HG02943 (cell line): ENCODE data around the gene EMILIN3.

Source experiments
- ATAC-seq: cut with Tn5 transposase; IDR thresholded peaks from one replicate; pipeline ENCODE4 v1.9.1; 2021; ENCODE audit warnings: mild to moderate bottlenecking, low read depth, moderate library complexity; ENCODE audit not compliant: unreplicated experiment

The EMILIN3 gene

GRCh38 chr20:41349943-41350342 is 16.7 kb downstream of the EMILIN3 start:
- ATAC-seq, result no peak

- no peak for ATAC-seq
Observed at GRCh38 chr20:41349266-41349665, 17.4 kb downstream of the EMILIN3 start.

DNA sequence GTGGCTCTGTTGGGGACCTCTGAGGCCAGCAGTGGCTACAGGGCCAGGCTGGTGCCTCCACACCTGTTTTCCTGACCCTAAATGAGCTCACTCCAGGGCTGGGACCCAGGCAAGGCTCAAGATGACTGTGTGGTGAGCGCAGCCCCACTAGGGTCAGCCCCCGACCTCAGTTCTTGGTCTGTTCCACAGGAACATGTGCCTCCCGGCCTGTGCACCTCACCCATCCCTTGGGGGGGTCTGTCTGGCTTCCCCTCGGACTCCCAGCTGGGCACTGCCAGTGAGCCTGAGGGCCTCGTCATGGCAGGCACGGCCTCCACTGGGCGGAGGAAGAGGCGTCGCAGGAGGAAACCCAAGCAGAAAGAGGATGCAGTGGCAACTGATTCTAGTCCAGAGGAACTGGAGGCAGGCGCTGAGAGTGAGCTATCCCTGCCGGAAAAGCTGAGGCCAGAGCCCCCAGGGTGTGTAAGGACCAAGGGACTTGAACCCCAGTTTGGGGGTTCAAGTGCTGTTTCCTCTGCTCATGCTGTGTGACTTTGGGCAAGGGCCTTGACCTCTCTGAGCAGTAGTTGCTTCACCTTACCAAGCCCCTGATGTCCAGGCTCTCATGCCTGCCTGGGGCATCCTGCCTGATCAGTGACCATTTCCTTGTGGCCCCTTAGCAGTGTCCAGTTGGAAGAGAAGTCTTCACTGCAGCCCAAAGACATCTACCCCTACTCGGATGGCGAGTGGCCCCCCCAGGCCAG is 18.0 kb downstream of the EMILIN3 start:
- ATAC-seq, result no peak

DNA sequence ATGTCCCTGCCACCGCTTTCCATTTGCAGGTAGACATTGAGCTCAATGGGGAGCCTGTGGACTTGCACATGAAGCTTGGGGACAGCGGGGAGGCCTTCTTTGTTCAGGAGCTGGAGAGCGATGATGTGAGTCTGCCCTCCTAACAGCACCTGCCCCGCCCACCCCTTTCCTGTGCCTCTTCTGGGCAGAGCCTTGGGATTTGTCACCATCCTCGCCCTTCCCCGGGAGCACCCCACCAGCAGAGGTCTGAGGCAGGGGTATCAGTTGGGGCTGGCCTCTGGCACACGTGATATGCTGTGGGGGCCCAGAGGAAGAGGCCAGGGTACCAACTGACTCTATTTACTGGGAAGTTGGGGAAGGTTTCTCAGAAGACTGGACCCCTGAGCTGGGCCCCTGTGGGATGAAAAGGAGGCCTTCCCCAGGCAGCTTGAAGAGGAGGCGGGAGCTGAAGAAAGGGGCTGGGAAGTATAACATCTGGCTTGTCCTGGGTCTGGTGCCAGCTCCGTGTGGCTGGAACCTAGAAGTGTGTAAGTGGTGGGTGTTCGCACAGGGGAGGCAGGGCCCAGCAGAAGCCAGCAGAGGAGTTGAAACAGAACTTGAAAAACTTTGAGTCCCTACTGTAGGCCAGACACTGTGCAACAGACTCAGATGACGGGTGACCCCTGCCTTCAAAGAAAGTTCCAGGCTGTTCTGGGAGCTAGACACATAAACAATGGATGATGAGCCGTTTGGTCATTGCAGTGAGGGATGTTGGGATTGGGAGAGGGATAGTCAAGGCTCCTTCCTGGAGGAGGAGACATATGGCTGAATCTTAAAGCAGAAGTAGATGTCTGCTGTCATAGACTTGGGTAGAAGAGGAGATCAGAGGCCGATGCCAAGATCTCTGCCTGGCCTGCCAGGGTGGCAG is 18.8 kb downstream of the EMILIN3 start:
- ATAC-seq, result no peak

- ATAC-seq, result no peak
Observed at GRCh38 chr20:41345729-41346067, 20.9 kb downstream of the EMILIN3 start.

- no peak for ATAC-seq
Observed at GRCh38 chr20:41344938-41345728, 21.5 kb downstream of the EMILIN3 start.

DNA sequence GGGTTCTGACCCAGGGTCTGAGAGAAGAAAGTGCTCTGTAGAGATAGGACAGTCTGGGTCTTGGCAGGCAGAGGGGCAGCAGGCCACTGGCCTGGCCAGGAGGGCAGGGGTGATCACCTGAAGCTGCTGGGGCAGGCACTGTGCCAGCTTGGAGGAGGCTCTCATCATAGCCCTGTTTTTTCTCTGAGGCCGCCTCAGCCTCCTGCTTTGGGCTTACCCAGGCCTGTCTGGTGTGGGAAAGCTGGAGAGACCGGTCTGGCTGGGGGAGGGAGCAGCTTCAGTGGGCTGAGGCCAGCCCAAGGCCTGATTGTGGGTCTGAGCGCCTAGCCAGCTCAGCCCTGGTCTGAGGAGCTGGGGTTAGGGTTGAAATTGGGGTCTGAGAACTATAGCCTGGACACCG is 22.1 kb downstream of the EMILIN3 start:
- ATAC-seq, result no peak

GRCh38 chr20:41342474-41343464 is 23.8 kb downstream of the EMILIN3 start:
- no peak for ATAC-seq

DNA sequence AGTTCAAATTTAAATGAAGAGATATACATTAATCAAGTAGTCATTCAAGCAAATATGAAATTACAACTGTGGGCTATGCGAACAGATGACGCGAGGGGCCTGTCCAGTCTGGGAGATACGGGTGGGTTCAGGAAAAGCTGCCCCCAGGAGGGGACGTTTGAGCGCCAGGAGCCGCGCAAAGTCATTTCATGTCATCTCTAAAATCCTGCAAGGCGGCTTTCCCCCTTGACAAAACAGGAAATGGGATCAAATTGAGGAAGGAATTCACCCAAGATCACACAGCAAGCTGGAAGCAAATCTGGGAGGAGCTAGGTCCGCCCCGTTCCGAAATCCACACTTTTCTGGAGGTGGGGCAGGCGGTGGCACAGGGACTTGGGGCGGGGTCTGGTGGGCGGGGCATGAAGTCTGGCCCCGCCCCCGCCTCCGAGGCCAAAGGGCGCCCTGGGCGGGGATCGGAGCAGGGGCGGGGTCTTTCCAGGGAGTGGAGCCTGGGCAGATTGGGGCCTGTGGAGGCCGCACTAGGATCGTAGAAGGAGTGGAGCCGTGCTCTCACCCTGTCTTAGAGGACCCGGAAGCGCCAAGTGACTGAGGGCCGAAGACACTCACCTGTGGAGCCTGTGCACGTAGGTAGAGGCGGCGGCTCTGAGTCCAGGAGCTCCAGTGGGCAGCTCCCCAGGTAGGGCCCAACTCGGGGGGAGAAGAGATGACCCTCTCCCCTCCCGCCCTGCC is 26.1 kb downstream of the EMILIN3 start, which contains the start of gene LPIN3:
LPIN3 (plus strand) TSS at position 495 of the 729 bp plus-strand sequence. CDS start 4,983 bp downstream, outside the sequence.
- no peak for ATAC-seq

- ATAC-seq, result no peak
Observed at GRCh38 chr20:41339957-41340326, 26.7 kb downstream of the EMILIN3 start.

- no peak for ATAC-seq
Observed at GRCh38 chr20:41336711-41337492, 29.7 kb downstream of the EMILIN3 start.

DNA sequence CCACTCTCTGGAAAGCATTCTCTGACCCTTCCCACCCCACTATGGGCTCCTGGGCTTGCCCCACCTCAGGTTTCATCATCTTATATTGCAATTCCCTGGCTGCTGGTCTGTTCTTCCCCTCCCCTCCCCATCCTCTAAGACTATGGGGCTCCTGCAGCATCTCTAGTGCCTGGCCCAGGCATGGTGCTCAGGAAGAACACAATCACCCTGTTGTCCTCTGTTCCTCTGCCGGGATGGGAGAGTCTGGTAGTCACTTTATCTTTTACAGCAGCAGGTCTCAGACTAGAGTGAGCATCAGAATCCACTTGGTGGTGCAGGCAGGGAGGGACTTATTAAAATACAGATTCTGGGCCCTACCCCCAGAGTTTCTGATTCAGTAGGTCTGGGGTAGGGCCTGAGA is 31.0 kb downstream of the EMILIN3 start:
- no peak for ATAC-seq

DNA sequence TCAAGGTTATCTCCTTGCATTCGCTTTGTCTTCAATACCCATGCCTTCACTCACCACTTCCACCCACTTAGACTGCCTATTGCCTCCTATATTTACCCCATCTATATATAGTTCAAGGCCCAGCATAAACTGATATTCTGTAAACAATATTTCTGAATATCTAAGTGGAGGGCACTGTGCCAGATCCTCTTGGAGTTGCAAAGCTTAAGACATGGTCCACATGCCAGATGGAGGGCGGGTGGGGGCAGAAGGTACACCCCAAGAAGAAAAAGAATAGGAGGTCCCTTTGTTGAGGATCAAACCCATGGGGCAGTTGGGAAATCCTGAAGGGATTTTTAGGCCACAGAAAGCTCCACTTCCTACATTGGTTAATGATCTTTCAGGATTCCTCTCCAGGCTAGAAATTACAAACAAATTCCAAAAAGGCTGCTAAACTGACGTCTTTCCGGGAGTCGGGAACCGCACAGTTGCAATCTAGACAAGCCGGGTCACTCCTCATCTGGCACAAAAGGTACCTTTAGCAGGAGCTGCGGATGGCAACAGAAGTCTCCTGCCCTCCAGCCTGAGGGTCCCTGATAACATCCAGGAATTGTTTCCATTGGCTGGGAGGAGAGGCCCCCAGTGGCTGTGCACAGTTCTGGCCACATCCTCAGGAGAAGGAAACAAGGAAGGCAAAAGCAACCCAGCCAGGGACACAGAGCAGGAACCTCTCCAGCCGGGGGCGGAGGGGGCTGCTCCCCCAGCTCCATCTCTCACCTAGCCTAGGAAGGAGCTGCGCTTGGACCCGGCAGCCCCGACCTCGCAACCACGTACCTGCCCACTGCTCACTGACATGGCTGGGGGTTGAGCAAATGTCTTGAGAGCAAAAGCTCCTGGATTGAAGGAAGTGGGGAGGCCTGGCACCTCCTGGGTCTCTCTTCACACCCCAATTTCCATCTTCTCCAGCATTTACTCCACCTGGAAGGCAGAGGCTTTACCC is 31.9 kb downstream of the EMILIN3 start:
- ATAC-seq, result no peak

DNA sequence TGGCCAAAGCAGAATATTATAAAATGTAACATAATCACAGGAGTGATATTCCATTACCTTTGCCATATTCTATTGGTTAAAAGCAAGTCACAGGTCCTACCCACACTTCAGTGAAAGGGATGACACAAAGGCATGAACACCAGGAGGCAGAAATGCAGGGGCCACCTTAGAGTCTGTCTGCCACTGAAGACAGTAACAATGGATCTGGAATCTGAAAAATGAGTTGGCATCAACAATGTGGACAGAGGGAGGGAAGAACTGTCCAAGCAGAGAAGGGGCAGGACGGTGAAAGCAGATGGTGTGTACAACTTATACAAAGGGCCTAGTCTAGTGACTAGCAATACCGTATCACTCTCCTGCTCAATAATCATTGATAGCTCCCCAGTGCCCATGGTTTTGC is 32.6 kb downstream of the EMILIN3 start:
- no peak for ATAC-seq

GRCh38 chr20:41331731-41332130 is 34.9 kb downstream of the EMILIN3 start:
- ATAC-seq, result no peak

- no peak for ATAC-seq
Observed at GRCh38 chr20:41330941-41331340, 35.7 kb downstream of the EMILIN3 start.

DNA sequence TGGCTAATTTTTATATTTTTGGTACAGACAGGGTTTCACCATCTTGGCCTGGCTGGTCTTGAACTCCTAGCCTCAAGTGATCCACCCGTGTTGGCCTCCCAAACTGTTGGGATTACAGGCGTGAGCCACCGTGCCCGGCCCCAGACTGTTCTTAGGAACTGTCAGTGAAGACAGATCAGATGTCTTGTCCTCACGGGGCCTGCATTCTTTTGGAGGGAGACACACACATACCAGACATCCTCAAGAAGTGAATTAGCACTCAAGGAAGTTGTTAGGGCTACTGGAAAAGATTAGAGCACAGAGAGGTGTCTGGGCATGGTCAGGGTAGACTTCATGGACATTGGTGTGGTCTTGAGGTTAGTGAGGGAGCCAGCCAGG is 36.3 kb downstream of the EMILIN3 start:
- no peak for ATAC-seq
